Left hindlimb (tissue), 1 donor: ENCODE measurements around the gene CLEC18C.
"Not testable (repeated sequence)": the region's sequence is repeated elsewhere in the genome, so short reads cannot be mapped to it uniquely, and the experiment has no call there.

Experiments
- DNase-seq: peaks from one replicate; pipeline ENCODE4 v3.0.0-alpha.2; 2018

Gene CLEC18C

GRCh38 chr16:70218586-70218985, 45.0 kb downstream of the CLEC18C start:
- DNase-seq: not testable (repeated sequence)

- not testable (repeated sequence) for DNase-seq
Measured at GRCh38 chr16:70222574-70222973, 49.0 kb downstream of the CLEC18C start.

- DNase-seq: not testable (repeated sequence)
Measured at GRCh38 chr16:70223216-70223615, 49.6 kb downstream of the CLEC18C start.

- DNase-seq: not testable (repeated sequence)
Measured at GRCh38 chr16:70223971-70224513, 50.5 kb downstream of the CLEC18C start.

GRCh38 chr16:70224645-70225044, 51.1 kb downstream of the CLEC18C start:
- not testable (repeated sequence) for DNase-seq

- not testable (repeated sequence) for DNase-seq
Measured at GRCh38 chr16:70225430-70225829, 51.8 kb downstream of the CLEC18C start.

- DNase-seq: not testable (repeated sequence)
Measured at GRCh38 chr16:70226024-70226423, 52.4 kb downstream of the CLEC18C start.

- not testable (repeated sequence) for DNase-seq
Measured at GRCh38 chr16:70231831-70232230, 58.2 kb downstream of the CLEC18C start.
